Measurements from ENCODE around the gene MPZL1. TPM values are rescaled to one million over a fixed set of nuclear protein-coding genes. Genes with fewer than 3 reads are reported as not detected.

The MPZL1 gene
- total RNA-seq, 4 donors from 2014 or later: 24.3 to 150 (median 82.3) TPM

GRCh38 chr1:167685844-167686243 is 35.9 kb upstream of the MPZL1 start:
- Histone ChIP-seq H3K27ac (peak overlapping the region; percentile 21 to 37), H3K27me3 (no peaks in the 10 kb centered on the region), H3K9me3 (no peaks in the 10 kb centered on the region), H3K4me1 (no peaks in the 10 kb centered on the region), H3K36me3 (no peaks in the 10 kb centered on the region), H3K4me3 (no peak overlapping the region)
- TF ChIP-seq CTCF (IDR thresholded peaks at IDR 0.05): no peak
- TF ChIP-seq POLR2A (IDR thresholded peaks at IDR 0.05): no peak
- intact Hi-C loops (cut with DNase I; ENCODE audit: low total_unique reads): loop anchor here (10.0 kb wide), 2 partner anchors 81 to 121 kb away; no protein-coding TSS in a partner anchor
- DNase-seq: no peak

DNA sequence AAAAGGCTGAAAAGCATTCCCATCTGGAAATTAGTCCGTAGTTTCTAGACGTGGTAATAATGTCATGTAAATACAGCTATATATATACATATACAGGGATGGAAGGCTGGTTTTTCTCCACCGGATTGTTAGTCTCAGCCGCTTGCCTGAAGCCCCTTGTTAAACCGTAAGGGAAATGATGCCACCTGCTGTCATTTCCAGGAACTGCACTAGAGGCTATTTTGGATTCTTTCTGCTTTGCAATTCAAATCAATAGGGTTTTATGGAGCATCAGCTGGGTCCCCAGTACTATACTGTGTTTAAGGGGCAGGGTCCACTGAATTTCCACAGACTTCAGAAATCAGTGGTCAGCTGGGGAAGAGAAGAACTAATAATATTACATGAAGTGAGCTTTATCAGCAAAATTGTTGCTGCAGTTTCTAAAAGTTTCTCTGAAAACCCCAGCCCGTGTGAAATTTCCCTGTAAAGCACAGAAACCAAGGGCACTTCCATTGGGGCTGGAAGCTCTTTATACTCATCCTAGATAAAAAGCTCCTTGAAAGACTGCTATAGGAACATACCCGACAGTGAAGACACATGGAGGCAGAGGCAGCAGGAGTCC is 33.8 kb upstream of the MPZL1 start:
- Histone ChIP-seq H3K27ac (no peak overlapping the region), H3K27me3 (no peaks in the 10 kb centered on the region), H3K36me3 (no peaks in the 10 kb centered on the region), H3K9me3 (no peaks in the 10 kb centered on the region), H3K4me3 (no peak overlapping the region), H3K4me1 (no peaks in the 10 kb centered on the region)
- intact Hi-C loops (cut with DNase I; ENCODE audit: low total_unique reads): loop anchor here (10.0 kb wide), 2 partner anchors 83 to 123 kb away; no protein-coding TSS in a partner anchor
- TF ChIP-seq POLR2A (IDR thresholded peaks at IDR 0.05) (no peak), CTCF (IDR thresholded peaks at IDR 0.05) (peak; percentile 92 to 95 (median 94))
- DNase-seq: peak; percentile 65 to 84

DNA sequence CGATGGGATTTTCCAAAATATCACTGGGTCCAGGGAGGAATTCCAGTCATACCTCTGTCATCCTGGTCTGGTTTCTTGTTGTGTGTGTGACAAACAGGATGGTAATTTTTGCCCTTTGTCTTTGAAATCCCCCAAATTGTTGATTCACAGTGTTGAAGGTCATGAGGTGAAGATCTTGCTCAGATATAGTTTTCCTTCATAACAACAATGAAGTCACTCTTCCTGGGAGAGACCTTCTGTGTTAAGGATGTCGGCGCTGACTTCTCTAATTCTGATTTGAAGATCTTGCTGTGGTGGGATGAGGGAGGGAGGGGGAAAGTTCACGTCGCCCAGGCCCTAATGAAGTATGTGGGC is 32.2 kb upstream of the MPZL1 start:
- Histone ChIP-seq H3K9me3 (no peaks in the 10 kb centered on the region), H3K4me1 (no peaks in the 10 kb centered on the region), H3K36me3 (no peaks in the 10 kb centered on the region), H3K4me3 (no peak overlapping the region), H3K27ac (no peak overlapping the region), H3K27me3 (no peaks in the 10 kb centered on the region)
- TF ChIP-seq CTCF (IDR thresholded peaks at IDR 0.05): no peak
- no peak for TF ChIP-seq POLR2A (IDR thresholded peaks at IDR 0.05)
- DNase-seq: no peak
- intact Hi-C loops (cut with DNase I; ENCODE audit: low total_unique reads): loop anchor here (10.0 kb wide), 2 partner anchors 85 to 125 kb away; no protein-coding TSS in a partner anchor

GRCh38 chr1:167690053-167690452 is 31.7 kb upstream of the MPZL1 start:
- intact Hi-C loops (cut with DNase I; ENCODE audit: low total_unique reads): no loop called here
- Histone ChIP-seq H3K27ac (no peak overlapping the region), H3K27me3 (no peaks in the 10 kb centered on the region)

More at GRCh38 chr1:167690053-167690452, 31.7 kb upstream of the MPZL1 start:
- H3K4me1 ChIP-seq: no peaks in the 10 kb centered on the region
- H3K36me3 ChIP-seq: no peaks in the 10 kb centered on the region
- TF ChIP-seq POLR2A (IDR thresholded peaks at IDR 0.05) (no peak), CTCF (IDR thresholded peaks at IDR 0.05) (no peak)
- no peak overlapping the region for H3K4me3 ChIP-seq
- no peak for DNase-seq
- no peaks in the 10 kb centered on the region for H3K9me3 ChIP-seq

Measured in uterus (tissue), 4 donors.